Measurements from ENCODE around the gene HDAC11.
"Not testable (repeated sequence)": the region's sequence is repeated elsewhere in the genome, so short reads cannot be mapped to it uniquely, and the experiment has no call there.

The HDAC11 gene

DNA sequence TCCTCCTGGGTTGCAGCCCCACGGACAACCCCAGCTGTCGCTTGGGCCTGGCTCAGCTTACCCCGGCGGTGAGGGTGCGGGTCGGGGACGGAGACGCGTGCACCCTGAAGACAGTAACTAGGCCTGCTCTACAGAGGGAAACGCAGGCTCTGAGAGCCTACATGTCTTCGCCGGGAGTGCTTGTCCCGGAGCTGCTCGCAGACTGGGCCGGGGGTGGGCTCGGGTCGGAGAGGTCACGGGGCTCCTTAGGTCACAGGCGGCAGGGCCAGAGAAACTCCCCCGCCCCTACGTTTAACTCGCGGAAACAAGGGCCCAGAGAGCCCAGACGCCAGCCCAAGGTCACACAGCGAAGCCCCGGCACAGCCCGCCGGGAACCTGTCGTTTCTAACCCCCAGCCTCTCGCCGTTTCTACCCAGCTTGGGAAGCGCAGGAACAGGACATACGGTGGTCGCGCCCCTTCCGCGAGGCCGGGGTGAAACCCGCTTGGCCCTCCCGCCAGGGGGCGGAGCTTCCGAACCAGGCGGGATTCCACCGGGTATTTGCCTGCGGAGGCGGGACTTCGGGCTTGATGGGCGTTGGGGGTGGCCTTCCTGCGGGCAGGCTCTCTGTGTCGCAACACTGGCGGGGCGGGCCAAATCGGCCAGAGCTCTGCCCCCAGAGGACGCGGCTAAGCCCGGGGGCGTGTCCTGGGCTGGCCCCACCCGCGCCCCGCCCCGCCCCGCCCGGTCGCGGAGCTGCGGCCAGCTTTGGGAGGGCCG is at the start of gene HDAC11:
TSS of gene HDAC11 (plus strand) at position 725 of the 758 bp plus-strand sequence. CDS start 42 bp downstream, outside the sequence.
- peak; percentile 97 for DNase-seq (ENCODE audit: low read depth)

- DNase-seq (ENCODE audit: low read depth) = not testable (repeated sequence)
Measured at GRCh38 chr3:13430411-13430875, 49.7 kb upstream of the HDAC11 start.

DNA sequence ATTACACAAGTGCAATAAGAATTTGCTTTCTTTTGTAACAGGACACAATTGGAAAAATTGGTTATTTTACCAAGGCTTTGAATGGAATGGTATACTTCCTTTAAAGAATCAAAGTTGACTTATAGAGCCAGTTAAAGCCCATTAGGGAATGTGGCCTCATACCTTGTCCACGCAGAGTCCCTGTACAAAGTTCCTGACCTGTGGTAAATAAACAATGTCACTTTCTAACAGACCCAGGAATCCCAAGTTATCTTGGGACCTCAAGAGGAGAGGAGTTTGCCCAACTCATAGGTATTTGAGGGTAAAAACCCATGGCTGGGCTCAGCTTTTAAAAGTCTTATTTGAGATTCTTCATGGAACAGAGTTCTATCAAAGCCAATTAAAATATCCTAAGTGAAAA is 48.0 kb upstream of the HDAC11 start:
- DNase-seq (ENCODE audit: low read depth) = no peak

DNA sequence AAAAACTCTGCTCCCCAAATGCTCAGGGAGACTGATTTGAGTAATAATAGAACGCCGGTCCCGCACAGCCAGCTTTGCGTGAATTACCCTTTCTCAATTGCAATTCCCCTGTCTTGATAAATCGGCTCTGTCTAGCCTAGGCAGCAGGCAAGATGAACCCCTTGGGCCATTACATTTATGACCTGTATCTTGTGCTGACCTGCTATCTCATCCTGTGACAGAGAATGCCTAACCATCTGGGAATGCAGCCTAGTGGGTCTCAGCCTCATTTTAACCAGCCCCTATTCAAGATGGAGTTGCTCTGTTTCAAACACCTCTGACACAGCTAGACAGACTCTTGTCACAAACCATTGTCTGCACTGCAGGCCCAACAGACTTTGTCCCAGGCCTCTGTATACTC is 46.2 kb upstream of the HDAC11 start:
- no peak for DNase-seq (ENCODE audit: low read depth)

- DNase-seq (ENCODE audit: low read depth) = not testable (repeated sequence)
Measured at GRCh38 chr3:13436213-13436612, 43.9 kb upstream of the HDAC11 start.

GRCh38 chr3:13440204-13440817 is 39.8 kb upstream of the HDAC11 start:
- no peak for DNase-seq (ENCODE audit: low read depth)

GRCh38 chr3:13442882-13443281 is 37.2 kb upstream of the HDAC11 start:
- DNase-seq (ENCODE audit: low read depth) = not testable (repeated sequence)

- DNase-seq (ENCODE audit: low read depth) = no peak
Measured at GRCh38 chr3:13451301-13451673, 28.8 kb upstream of the HDAC11 start.

- peak; percentile 39 for DNase-seq (ENCODE audit: low read depth)
Measured at GRCh38 chr3:13452490-13453335, 27.4 kb upstream of the HDAC11 start.

GRCh38 chr3:13455644-13456043 is 24.5 kb upstream of the HDAC11 start:
- no peak for DNase-seq (ENCODE audit: low read depth)

GRCh38 chr3:13457593-13457992 is 22.5 kb upstream of the HDAC11 start:
- no peak for DNase-seq (ENCODE audit: low read depth)

GRCh38 chr3:13459605-13460340 is 20.3 kb upstream of the HDAC11 start:
- no peak for DNase-seq (ENCODE audit: low read depth)

GRCh38 chr3:13460341-13460736 is 19.8 kb upstream of the HDAC11 start:
- DNase-seq (ENCODE audit: low read depth) = no peak

- no peak for DNase-seq (ENCODE audit: low read depth)
Measured at GRCh38 chr3:13461169-13462124, 18.7 kb upstream of the HDAC11 start.

DNA sequence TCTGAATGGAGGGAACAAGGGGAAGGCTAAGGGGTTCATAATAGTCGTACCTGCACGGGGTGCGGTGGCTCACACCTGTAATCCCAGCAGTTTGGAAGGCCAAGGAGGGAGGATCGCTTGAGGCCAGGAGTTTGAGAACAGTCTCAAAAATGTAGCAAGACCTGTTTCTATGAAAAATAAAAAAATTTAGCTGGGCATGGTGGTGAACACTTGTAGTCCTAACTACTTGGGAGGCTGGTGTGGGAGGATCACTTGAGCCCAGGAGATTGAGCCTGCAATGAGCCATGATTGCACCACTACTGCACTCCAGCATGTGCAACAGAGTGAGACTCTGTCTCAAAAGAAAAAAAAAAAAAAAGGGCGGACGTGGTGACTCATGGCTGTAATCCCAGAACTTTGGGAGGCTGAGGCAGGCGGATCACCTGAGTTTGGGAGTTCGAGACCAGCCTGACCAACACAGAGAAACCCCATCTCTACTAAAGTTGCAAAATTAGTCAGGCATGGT is 17.9 kb upstream of the HDAC11 start:
- no peak for DNase-seq (ENCODE audit: low read depth)

- DNase-seq (ENCODE audit: low read depth) = no peak
Measured at GRCh38 chr3:13462822-13463221, 17.3 kb upstream of the HDAC11 start.

DNA sequence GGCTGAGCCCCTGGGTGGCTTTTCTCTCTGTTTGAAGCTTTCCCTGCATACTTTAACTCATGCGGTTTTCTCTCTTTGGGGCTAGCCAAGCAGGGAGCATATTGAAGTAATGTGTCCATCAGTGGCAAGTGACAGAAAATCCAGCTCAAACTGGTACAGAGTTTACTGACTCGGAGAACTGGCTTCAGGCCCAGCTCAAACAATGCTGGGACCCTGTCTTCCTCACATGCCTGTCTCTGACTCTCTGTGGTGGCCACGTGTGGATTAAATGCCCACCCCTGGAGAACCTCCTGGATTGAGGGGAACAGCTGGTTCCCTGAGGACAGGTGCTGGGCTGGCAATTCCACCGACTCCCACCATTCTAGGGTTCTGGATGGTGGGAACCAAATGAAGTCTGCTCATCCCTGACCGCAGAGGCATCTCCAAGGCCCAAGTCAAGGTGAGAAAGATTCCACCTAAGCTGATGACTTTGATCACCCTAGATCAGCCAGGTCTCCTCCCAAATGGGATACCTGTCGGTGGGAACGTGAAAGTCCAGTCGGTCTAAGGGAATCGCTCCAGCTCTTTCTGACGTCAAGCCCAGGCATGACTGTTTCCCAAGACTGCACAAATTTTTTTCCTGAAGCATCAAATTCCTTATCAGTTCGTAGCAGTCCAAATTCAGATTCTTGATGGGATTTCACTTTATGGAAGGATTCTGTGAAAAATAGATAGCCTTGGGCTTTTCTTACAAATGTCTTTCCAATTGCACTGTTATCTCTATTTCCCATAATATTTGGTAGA is 16.3 kb upstream of the HDAC11 start:
- no peak for DNase-seq (ENCODE audit: low read depth)

DNA sequence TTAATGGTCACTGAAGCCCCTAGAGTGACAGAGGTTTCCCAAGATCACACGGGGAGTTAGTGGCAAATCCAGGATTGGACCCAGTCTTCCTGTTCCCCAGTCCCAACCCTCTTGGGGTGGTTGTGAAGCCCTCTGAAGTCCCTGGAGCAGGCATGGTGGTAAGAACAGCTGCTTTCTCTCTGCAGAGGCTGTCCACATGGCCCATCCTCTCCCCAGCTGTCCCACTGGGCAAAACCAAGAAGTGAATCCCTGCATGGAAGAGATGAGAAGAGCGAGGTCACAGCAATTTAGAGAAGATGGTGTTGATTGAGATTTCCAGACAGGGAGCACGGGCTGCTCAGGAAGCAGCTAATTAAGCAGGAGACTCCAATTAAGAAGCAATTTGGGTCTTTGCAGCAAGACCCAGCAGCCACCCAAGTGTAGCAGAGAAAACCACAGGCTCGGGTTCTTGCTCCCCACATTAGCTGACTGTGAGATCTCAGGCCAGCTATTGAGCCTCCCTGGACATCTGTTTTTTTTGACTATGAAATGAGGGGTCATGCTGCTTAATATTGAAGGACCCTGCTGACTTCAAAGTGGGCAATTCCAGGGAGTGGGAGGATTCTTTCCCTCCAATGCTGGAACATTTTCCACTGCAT is 14.8 kb upstream of the HDAC11 start:
- DNase-seq (ENCODE audit: low read depth) = no peak

- no peak for DNase-seq (ENCODE audit: low read depth)
Measured at GRCh38 chr3:13466781-13467180, 13.3 kb upstream of the HDAC11 start.
